A673 (cell line): Measurements from ENCODE around the gene RPAP3. TPM values are rescaled to one million over a fixed set of nuclear protein-coding genes. Genes with fewer than 3 reads are reported as not detected.

Source experiments
- BruUV-seq: library from RNA; stranded (reverse); fragments of 400-500 nt; replicated peaks from 2 replicates; lab custom pipeline; 2021; lab: Mats Ljungman, UMichigan
- CTCF ChIA-PET: fragments of 300-600 bp; sonication (Branson Sonifier 250); formaldehyde crosslinking; loops from one replicate; lab custom pipeline; 2022; ENCODE audit warnings: antibody characterized with exemption; lab: Charles Lee
- POLR2A ChIA-PET: fragments of 300-600 bp; sonication (Branson Sonifier 250); formaldehyde crosslinking; loops from one replicate; lab custom pipeline; 2022; ENCODE audit warnings: antibody characterized with exemption; ENCODE audit not compliant: low non-redundant PET; lab: Charles Lee
- DNase-seq: peaks from one replicate; pipeline ENCODE4 v3.0.0-alpha.2; 2015; ENCODE audit warnings: low spot score
- H3K27ac ChIP-seq: fragments of 200-600 bp; sonication (generic); 2 replicates; pipeline ENCODE4 v1.5.1; 2016; ENCODE audit warnings: mixed run types, low read depth, mild to moderate bottlenecking, mixed read lengths, antibody characterized with exemption, low read length; ENCODE audit not compliant: poor library complexity, severe bottlenecking
- H3K27me3 ChIP-seq: fragments of 200-600 bp; sonication (generic); replicated peaks from 2 replicates; pipeline ENCODE4 v1.6.1; 2017; ENCODE audit warnings: mixed run types, low read depth, mild to moderate bottlenecking, mixed read lengths, antibody characterized with exemption, low read length; ENCODE audit not compliant: insufficient read depth, poor library complexity
- H3K36me3 ChIP-seq: fragments of 200-600 bp; sonication (generic); 2 replicates; pipeline ENCODE4 v1.6.1; 2016; ENCODE audit warnings: mixed run types, mild to moderate bottlenecking, mixed read lengths, antibody characterized with exemption, low read length; ENCODE audit not compliant: insufficient read depth, poor library complexity, severe bottlenecking
- H3K4me1 ChIP-seq: fragments of 200-600 bp; sonication (generic); 2 replicates; pipeline ENCODE4 v1.6.1; 2017; ENCODE audit warnings: mixed run types, mild to moderate bottlenecking, mixed read lengths, antibody characterized with exemption, low read length; ENCODE audit not compliant: insufficient read depth, poor library complexity, severe bottlenecking
- H3K4me3 ChIP-seq: fragments of 200-600 bp; sonication (generic); 2 replicates; pipeline ENCODE4 v1.5.1; 2016; ENCODE audit warnings: low read depth, mixed run types, mild to moderate bottlenecking, mixed read lengths, low read length; ENCODE audit not compliant: poor library complexity, severe bottlenecking
- H3K9me3 ChIP-seq: fragments of 200-600 bp; sonication (generic); 2 replicates; pipeline ENCODE4 v1.6.1; 2016; ENCODE audit warnings: mixed run types, low read depth, mild to moderate bottlenecking, mixed read lengths, antibody characterized with exemption, low read length; ENCODE audit not compliant: poor library complexity, severe bottlenecking
- CTCF ChIP-seq: fragments of 300-800, 200-600 bp; sonication (generic); conservative IDR thresholded peaks from 2 replicates; pipeline ENCODE4 v1.5.1; 2017; ENCODE audit warnings: low read depth, mild to moderate bottlenecking, antibody characterized with exemption, low read length, moderate library complexity, mixed read lengths
- EZH2 ChIP-seq: fragments of 200-600 bp; sonication (generic); IDR thresholded peaks from 2 replicates; pipeline ENCODE4 v1.6.1; 2017; ENCODE audit warnings: borderline replicate concordance, low read depth, mild to moderate bottlenecking, mixed read lengths, antibody characterized with exemption, low read length; ENCODE audit not compliant: poor library complexity, severe bottlenecking
- intact Hi-C: fragments of 100-400 bp; cut with micrococcal nuclease; formaldehyde crosslinking; loops from one replicate; pipeline ENCODE4 v1.10.0; 2022; ENCODE audit not compliant: unreplicated experiment
- total RNA-seq: library from RNA; stranded (reverse); gene quantifications from 2 replicates; pipeline ENCODE4 v1.2.3, GENCODE V29; 2021

Gene RPAP3
- total RNA-seq, 1 experiment from 2014 or later: 81.1 TPM

GRCh38 chr12:47730341-47730744 is 24.5 kb upstream of the RPAP3 start:
- no peak for DNase-seq
- ChIA-PET POLR2A (interaction anchor here (0.5 kb wide), 1 partner anchor 9 kb away, joined by 4 read pairs; no protein-coding TSS in a partner anchor), CTCF (interaction anchor here (0.9 kb wide), 1 partner anchor 11 kb away, joined by 3 read pairs; no protein-coding TSS in a partner anchor)
- Histone ChIP-seq H3K9me3 (no peaks in the 10 kb centered on the region), H3K4me1 (peaks cover 13% of the 10 kb centered on the region), H3K27ac (no peak overlapping the region), H3K36me3 (no peaks in the 10 kb centered on the region), H3K27me3 (no peaks in the 10 kb centered on the region), H3K4me3 (no peak overlapping the region)
- no peak for TF ChIP-seq CTCF
- TF ChIP-seq EZH2: no peak
- intact Hi-C loops: no loop called here
- BruUV-seq: no TSS peak

- Histone ChIP-seq H3K4me1 (peaks cover 15% of the 10 kb centered on the region), H3K4me3 (no peak overlapping the region), H3K9me3 (no peaks in the 10 kb centered on the region), H3K27ac (no peak overlapping the region), H3K36me3 (no peaks in the 10 kb centered on the region), H3K27me3 (no peaks in the 10 kb centered on the region)
- ChIA-PET CTCF (no interaction called here), POLR2A (no interaction called here)
- DNase-seq: no peak
- TF ChIP-seq CTCF: no peak
- no peak for TF ChIP-seq EZH2
- intact Hi-C loops: no loop called here
- BruUV-seq: no TSS peak
Measured at GRCh38 chr12:47729233-47729632, 23.4 kb upstream of the RPAP3 start.

GRCh38 chr12:47725893-47726292 is 20.1 kb upstream of the RPAP3 start:
- ChIA-PET CTCF (interaction anchor here (0.6 kb wide), 1 partner anchor 55 kb away, joined by 4 read pairs; no protein-coding TSS in a partner anchor), POLR2A (no interaction called here)
- Histone ChIP-seq H3K4me1 (peaks cover 15% of the 10 kb centered on the region), H3K27me3 (no peaks in the 10 kb centered on the region), H3K4me3 (no peak overlapping the region), H3K9me3 (no peaks in the 10 kb centered on the region), H3K27ac (no peak overlapping the region), H3K36me3 (no peaks in the 10 kb centered on the region)
- intact Hi-C loops: no loop called here
- TF ChIP-seq EZH2: no peak
- TF ChIP-seq CTCF: no peak
- DNase-seq: peak; percentile 77
- BruUV-seq: no TSS peak
